Activated CD4-positive, alpha-beta memory T cell treated with anti-CD3 and anti-CD28 coated beads for 36 hours (primary cell): Measurements from ENCODE around the gene C1orf210. TPM values are rescaled to one million over a fixed set of nuclear protein-coding genes. Genes with fewer than 3 reads are reported as not detected.
A peak's percentile ranks its signal among the peaks of the same experiment; 100 is the strongest.

Experiments
- CTCF ChIA-PET: fragments of 350-600 bp; sonication (Branson Sonifier 250); formaldehyde crosslinking; loops from one replicate; lab custom pipeline; 2021; ENCODE audit warnings: antibody characterized with exemption, inconsistent platforms; lab: Charles Lee
- POLR2A ChIA-PET: fragments of 350-600 bp; sonication (Branson Sonifier 250); formaldehyde crosslinking; loops from one replicate; lab custom pipeline; 2021; ENCODE audit warnings: antibody characterized with exemption; lab: Charles Lee
- DNase-seq: peaks from one replicate; pipeline ENCODE4 v3.0.0-alpha.2; 2020
- H3K27ac Mint-ChIP-seq: one replicate; pipeline ENCODE4 v1.8.0; 2021; ENCODE audit warnings: mixed read lengths
- H3K27me3 Mint-ChIP-seq: one replicate; pipeline ENCODE4 v1.8.0; 2021; ENCODE audit warnings: mixed read lengths
- H3K36me3 Mint-ChIP-seq: one replicate; pipeline ENCODE4 v1.8.0; 2021; ENCODE audit warnings: mixed read lengths
- H3K4me1 Mint-ChIP-seq: one replicate; pipeline ENCODE4 v1.8.0; 2021; ENCODE audit warnings: low read depth, mixed read lengths
- H3K4me3 Mint-ChIP-seq: one replicate; pipeline ENCODE4 v1.8.0; 2021; ENCODE audit warnings: mild to moderate bottlenecking, mixed read lengths
- H3K9me3 Mint-ChIP-seq: one replicate; pipeline ENCODE4 v1.8.0; 2021; ENCODE audit warnings: mixed read lengths
- intact Hi-C: fragments of 100-400 bp; cut with micrococcal nuclease; formaldehyde crosslinking; loops from one replicate; pipeline ENCODE4 v1.15.1; 2023
- total RNA-seq, 2 experiments: library from RNA; stranded (reverse); gene quantifications; one replicate each; pipeline ENCODE4 v1.2.3, GENCODE V29; 2021

The C1orf210 gene
- total RNA-seq, 2 experiments from 2014 or later, result not detected

DNA sequence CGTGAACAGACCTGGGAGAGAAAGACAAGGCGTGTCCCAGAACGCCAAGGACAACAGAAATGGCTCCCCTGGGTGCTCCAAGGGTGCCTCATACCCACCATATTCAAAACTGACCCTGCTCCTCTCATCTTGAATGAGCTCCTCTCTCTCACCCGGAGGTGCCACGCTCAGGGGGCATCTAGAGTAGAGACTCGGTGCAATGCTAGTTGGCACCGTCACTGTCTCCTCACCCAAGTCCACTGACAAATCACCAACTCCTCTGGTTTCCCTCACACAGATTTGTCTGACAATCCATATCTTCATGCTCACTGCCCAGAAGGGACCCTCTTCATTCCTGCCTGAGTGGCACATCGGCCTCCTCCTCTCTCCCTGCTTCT is 10.6 kb downstream of the C1orf210 start:
- intact Hi-C loops, result no loop called here
- ChIA-PET POLR2A (no interaction called here), CTCF (no interaction called here)
- Mint-ChIP-seq H3K36me3 (peaks cover 3% of the 10 kb centered on the region), H3K9me3 (peaks cover 3% of the 10 kb centered on the region), H3K27ac (peak overlapping the region; percentile 75), H3K27me3 (peaks cover 5% of the 10 kb centered on the region), H3K4me3 (no peak overlapping the region), H3K4me1 (peaks cover 20% of the 10 kb centered on the region)
- no peak for DNase-seq

DNA sequence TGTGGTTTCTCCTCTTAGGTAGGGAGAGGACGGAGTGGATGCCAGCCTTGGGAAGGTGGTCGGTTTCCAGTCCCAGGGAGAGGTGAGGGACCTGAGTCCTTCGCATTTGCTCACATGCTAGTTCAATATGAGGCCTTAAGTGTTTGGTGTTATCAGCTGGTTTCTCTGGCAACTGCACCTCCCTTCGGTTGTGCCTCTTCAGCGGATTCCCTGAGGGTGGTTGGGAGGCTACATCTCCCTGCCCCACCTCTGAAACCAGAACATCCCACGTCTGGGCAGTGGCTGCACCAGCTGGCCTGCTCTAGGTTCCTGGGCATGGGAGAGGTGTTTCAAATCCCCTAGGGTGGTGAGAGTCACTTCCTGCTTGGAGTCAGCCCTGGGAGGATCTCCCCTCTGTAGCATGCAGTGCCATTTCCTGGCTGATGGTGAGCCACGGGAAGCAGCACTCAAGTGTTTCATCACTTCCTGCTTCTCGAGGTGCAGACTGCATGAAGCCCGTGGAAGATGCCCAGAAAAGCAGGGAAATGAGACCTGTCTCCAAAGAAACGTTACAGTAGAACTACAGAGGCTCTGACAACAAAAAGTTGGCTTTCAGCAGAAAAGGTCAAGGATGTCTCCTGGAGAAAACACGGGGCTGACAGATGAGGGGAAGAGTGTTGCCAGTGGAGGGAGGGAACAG is 11.1 kb downstream of the C1orf210 start:
- intact Hi-C loops, result no loop called here
- Mint-ChIP-seq H3K36me3 (peaks cover 3% of the 10 kb centered on the region), H3K4me3 (no peak overlapping the region), H3K27ac (peak overlapping the region; percentile 75), H3K9me3 (peaks cover 3% of the 10 kb centered on the region), H3K27me3 (peaks cover 5% of the 10 kb centered on the region), H3K4me1 (peaks cover 20% of the 10 kb centered on the region)
- DNase-seq, result peak; percentile 63
- ChIA-PET POLR2A (no interaction called here), CTCF (no interaction called here)

DNA sequence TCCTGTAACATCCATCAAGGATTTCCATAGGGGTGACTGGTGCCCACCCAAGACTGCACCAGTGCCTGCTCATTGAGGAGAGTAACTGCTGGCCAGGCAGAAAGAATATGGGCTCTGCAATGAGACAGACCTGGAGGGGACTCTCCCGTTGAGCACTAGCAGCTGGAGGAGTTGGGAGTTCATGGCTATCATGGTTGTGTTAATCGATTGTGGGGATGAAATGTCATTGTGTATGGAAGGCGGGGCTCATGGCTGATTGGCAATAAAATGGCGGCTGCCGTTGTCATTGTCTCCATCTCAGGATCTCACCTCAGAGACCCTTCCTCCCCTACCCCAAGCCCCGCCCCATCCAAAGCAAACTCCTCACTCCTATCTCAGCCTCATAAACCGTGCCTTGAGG is 11.7 kb downstream of the C1orf210 start:
- Mint-ChIP-seq H3K27me3 (peaks cover 5% of the 10 kb centered on the region), H3K36me3 (peaks cover 3% of the 10 kb centered on the region), H3K4me3 (no peak overlapping the region), H3K9me3 (peaks cover 3% of the 10 kb centered on the region), H3K4me1 (peaks cover 20% of the 10 kb centered on the region), H3K27ac (no peak overlapping the region)
- intact Hi-C loops, result no loop called here
- CTCF ChIA-PET, result no interaction called here
- POLR2A ChIA-PET, result no interaction called here
- no peak for DNase-seq

DNA sequence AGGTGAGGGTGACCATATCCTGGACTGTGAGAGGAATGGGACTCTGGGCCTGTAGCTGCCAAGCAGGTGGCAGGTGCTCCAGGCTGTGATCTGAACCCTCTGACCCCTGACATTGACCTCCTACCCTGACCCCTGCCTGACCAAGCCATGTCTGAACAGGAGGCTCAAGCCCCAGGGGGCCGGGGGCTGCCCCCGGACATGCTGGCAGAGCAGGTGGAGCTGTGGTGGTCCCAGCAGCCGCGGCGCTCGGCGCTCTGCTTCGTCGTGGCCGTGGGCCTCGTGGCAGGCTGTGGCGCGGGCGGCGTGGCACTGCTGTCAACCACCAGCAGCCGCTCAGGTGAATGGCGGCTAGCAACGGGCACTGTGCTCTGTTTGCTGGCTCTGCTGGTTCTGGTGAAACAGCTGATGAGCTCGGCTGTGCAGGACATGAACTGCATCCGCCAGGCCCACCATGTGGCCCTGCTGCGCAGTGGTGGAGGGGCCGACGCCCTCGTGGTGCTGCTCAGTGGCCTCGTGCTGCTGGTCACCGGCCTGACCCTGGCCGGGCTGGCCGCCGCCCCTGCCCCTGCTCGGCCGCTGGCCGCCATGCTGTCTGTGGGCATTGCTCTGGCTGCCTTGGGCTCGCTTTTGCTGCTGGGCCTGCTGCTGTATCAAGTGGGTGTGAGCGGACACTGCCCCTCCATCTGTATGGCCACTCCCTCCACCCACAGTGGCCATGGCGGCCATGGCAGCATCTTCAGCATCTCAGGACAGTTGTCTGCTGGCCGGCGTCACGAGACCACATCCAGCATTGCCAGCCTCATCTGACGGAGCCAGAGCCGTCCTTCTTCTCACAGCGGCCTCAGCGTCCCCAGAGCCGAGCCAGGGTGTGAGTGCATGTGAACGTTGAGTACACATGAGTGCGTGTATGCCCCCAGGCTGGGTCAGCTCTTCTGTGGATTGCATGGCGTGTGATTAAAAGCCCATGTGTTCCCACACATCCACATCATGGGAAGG is 12.5 kb downstream of the C1orf210 start:
- ChIA-PET CTCF (no interaction called here), POLR2A (no interaction called here)
- no peak for DNase-seq
- Mint-ChIP-seq H3K36me3 (peaks cover 3% of the 10 kb centered on the region), H3K9me3 (peaks cover 3% of the 10 kb centered on the region), H3K4me1 (peaks cover 20% of the 10 kb centered on the region), H3K27ac (no peak overlapping the region), H3K27me3 (peaks cover 5% of the 10 kb centered on the region), H3K4me3 (no peak overlapping the region)
- intact Hi-C loops, result no loop called here

DNA sequence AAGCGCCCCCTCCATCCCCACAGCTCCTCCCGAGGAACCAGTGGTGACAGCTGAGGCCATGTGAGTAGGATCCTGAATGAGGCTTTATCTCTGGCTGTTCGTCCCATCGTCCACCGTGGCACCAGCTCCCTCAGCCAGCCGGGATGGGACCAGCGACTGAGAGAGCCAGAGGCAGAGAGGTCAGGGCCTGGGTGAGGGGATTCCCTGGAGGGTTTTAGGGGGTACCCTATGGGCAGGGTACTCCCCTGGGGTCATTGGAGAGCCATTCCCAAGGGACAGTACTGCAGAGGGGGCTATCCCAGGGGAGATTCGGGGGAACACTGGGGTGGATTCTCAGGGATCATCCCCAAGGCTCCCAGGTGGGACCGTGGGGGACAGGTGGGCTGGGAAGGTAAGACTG is 13.2 kb downstream of the C1orf210 start:
- Mint-ChIP-seq H3K27ac (no peak overlapping the region), H3K4me3 (no peak overlapping the region), H3K36me3 (peaks cover 3% of the 10 kb centered on the region), H3K4me1 (peaks cover 20% of the 10 kb centered on the region), H3K9me3 (peaks cover 3% of the 10 kb centered on the region), H3K27me3 (peaks cover 5% of the 10 kb centered on the region)
- intact Hi-C loops, result no loop called here
- DNase-seq, result no peak
- POLR2A ChIA-PET, result no interaction called here
- CTCF ChIA-PET, result no interaction called here

DNA sequence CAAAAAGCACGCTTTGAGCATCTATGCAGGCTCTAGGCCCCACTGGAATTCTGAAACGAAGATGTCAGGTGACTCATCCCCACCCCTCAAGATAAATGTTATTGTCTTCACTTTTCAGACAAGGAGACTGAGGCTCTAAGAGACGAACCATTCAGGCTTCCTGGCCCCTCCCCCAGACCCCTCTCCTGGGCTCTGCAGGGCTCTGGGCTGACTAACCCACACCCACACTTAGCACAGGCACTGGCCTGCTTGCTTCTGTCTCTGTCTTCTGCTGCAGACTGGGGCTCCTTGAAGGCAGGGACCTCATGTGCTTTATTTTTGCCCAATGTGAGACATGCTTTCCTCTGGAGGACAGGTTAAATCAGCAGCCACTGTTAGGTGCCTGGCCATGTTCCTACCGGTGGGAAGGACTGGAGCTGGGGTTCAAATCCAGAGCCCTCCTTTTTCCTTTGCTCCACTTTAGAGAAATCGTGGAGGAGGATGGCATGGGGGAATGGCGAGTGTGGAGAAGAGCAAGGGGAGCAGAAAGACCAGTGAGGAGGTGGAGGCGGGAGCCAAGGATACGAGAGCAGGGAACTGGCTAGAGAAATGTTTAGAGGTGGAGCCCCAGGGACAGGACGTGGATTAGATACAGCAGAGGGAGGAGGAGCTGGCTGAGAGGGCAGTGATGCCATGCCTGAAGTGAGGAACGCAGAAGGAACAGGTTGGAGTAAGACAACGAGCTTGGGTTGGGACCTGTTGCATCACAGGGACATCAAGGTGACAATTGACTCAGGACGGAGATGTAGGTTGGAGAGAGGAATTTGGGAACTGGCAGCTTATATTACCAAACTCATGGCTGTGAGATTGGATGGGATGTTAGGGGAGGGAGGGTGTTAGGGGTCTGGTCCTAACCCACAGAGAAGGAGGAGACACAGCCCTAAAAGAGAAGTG is 13.9 kb downstream of the C1orf210 start:
- CTCF ChIA-PET, result no interaction called here
- peak overlapping the region; percentile 7 for H3K4me3 Mint-ChIP-seq
- peaks cover 3% of the 10 kb centered on the region for H3K36me3 Mint-ChIP-seq
- no peak overlapping the region for H3K27ac Mint-ChIP-seq
- intact Hi-C loops, result no loop called here
- DNase-seq, result no peak
- H3K4me1 Mint-ChIP-seq, result peaks cover 20% of the 10 kb centered on the region
- H3K27me3 Mint-ChIP-seq, result peaks cover 5% of the 10 kb centered on the region
- H3K9me3 Mint-ChIP-seq, result peaks cover 3% of the 10 kb centered on the region
- POLR2A ChIA-PET, result no interaction called here

DNA sequence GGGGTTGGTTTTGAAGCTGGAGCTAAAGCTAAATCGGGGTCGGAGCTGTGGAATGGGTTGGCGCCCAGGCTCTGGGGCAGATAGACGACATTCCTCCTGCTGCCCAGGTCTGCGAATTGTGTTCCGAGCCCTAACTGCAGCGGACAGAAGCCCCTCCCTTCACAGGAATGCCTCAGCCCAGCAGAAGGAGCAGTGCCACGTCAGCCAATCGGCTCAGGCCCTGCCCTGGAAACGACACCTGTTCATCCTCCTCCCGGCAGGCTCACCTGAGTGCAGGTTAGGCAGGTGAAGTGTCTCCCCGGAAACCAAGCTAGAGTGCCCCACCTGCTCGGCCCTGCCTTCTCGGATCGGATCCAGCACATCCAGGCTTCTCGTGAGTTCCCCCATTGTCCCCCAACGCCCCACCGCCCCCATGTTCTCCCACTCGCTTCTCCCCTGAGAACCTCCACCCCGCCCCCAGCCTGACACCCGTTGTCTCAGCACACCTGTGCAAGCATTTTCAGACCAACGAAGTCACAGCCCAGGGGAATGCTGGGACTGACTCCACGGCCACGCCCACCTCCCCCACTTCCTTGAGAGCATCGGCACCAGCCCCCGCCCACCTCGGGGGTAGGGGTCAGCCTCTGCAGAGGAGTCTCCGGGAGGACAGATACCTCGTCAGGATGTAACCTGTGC is 14.8 kb downstream of the C1orf210 start:
- peaks cover 3% of the 10 kb centered on the region for H3K9me3 Mint-ChIP-seq
- ChIA-PET POLR2A (no interaction called here), CTCF (no interaction called here)
- peaks cover 5% of the 10 kb centered on the region for H3K27me3 Mint-ChIP-seq
- intact Hi-C loops, result no loop called here
- peak overlapping the region; percentile 7 for H3K4me3 Mint-ChIP-seq
- H3K36me3 Mint-ChIP-seq, result peaks cover 3% of the 10 kb centered on the region
- peak; percentile 36 for DNase-seq
- peaks cover 20% of the 10 kb centered on the region for H3K4me1 Mint-ChIP-seq
- H3K27ac Mint-ChIP-seq, result no peak overlapping the region

DNA sequence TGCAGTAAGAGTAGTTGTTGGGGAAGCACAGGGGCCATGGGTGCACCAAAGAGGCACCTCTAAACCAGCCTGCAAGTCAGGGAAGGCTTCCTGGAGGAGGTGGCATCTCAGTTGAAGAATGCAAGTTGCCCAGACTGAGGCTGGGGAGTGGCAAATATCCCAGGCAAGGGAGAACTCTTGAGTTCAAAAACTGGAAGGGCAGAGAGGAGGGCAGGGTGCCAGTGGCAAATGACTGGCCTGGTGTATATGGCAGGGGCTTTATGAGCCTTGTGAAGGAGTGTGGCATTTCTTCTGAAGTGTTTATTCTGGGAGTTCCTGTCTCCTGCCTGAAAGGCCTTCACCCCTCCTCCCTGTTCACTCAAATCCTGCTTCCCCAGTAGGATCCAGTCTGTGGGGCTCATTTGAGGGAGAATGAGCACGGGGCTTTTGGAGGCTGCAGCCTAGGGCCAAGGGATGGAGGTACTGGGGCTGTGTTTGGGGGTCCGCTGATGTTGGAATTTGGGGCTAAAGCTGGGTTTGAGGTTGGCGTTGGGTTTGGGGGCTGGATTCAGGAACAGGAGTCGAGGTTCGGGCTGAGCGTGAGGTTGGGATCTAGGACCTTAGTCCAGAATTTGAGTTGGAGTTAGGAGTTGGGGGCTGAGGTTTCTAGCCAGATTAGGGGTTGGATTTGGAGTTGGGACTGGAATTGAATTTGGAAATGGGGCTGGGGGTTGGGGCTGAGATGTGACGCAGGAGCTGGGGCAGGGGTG is 15.6 kb downstream of the C1orf210 start, which contains the start of gene TMEM125:
TSS of gene TMEM125 (plus strand) at position 357 of the 749 bp plus-strand sequence. CDS start 2,740 bp downstream, outside the sequence.
- intact Hi-C loops, result no loop called here
- no peak for DNase-seq
- ChIA-PET CTCF (no interaction called here), POLR2A (no interaction called here)
- Mint-ChIP-seq H3K9me3 (peaks cover 3% of the 10 kb centered on the region), H3K27me3 (peaks cover 5% of the 10 kb centered on the region), H3K36me3 (peaks cover 3% of the 10 kb centered on the region), H3K4me3 (peak within 1 kb of the TSS; percentile 7), H3K4me1 (peaks cover 17% of the 10 kb centered on the region), H3K27ac (no peak within 1 kb of the TSS)

DNA sequence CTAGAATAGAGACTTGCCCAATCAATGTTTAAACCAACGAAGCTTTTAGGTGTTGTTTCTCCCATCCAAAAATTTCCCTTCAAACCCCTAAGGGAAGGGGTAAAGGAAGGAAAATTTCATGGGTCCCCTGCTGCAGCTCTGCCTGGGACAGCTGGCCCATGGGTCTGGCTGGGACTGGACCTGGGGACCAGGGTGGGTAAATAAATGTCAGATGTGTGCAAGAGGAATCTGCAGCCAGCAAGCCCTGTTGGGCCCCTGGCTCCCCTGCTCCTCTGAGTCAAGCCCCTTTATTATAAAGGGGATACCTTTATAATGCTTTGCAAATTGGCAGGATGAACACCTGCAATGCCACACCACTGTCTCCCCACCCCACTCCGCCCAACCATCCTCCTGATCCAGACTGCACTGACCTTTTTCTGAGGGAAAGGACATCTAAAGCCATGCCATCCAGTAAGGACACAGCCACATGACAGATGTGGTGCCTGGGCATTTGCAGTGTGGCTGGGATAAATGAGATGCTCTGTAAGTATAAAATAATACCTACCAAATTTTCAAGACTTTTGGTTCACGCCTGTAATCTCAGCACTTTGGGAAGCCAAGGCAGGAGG is 17.5 kb downstream of the C1orf210 start:
- Mint-ChIP-seq H3K9me3 (peaks cover 4% of the 10 kb centered on the region), H3K36me3 (no peaks in the 10 kb centered on the region), H3K4me3 (no peak overlapping the region), H3K27ac (no peak overlapping the region), H3K4me1 (peaks cover 8% of the 10 kb centered on the region), H3K27me3 (peaks cover 5% of the 10 kb centered on the region)
- ChIA-PET POLR2A (no interaction called here), CTCF (no interaction called here)
- intact Hi-C loops, result no loop called here
- DNase-seq, result no peak

DNA sequence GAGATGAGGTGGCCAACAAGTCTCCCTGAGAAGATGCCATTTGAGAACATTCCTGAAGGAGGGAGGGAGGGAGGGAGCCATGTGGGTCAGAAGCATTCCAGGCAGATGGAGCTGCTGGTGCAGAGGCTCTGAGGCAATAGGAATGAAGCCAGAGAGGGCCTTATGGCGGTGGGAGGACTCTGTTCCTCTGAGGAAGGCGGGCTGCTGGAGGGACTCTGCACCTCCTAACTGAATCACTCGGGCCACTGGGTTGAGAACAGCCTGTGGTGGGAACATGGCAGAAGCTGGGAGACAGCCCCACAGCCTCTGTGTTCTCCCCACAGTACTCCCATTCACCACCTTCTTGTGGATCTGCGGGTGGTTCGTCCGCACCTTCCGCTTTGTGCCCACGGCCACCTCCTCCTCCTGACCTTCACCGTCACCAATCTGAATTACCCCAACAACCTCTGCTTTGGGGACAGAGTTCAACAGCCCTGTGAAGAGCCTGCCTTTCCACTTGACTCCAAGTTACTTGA is 18.0 kb downstream of the C1orf210 start:
- intact Hi-C loops, result no loop called here
- POLR2A ChIA-PET, result no interaction called here
- H3K9me3 Mint-ChIP-seq, result peaks cover 7% of the 10 kb centered on the region
- CTCF ChIA-PET, result no interaction called here
- DNase-seq, result no peak
- no peak overlapping the region for H3K4me3 Mint-ChIP-seq
- peaks cover 8% of the 10 kb centered on the region for H3K4me1 Mint-ChIP-seq
- no peak overlapping the region for H3K27ac Mint-ChIP-seq
- H3K27me3 Mint-ChIP-seq, result peaks cover 5% of the 10 kb centered on the region
- no peaks in the 10 kb centered on the region for H3K36me3 Mint-ChIP-seq
